Fibroblast of mammary gland (primary cell): ENCODE data around the gene GPR31.
"Not testable (repeated sequence)": the region's sequence is repeated elsewhere in the genome, so short reads cannot be mapped to it uniquely, and the experiment has no call there.

Source experiments
- DNase-seq: peaks from one replicate; pipeline ENCODE4 v3.0.0-alpha.2; 2010; ENCODE audit warnings: low read depth
- H3K4me3 ChIP-seq: 2 replicates; pipeline ENCODE4 v1.5.1; 2011; ENCODE audit warnings: low read depth, mild to moderate bottlenecking, low read length, moderate library complexity; ENCODE audit not compliant: control insufficient read depth
- TF ChIP-seq, protein P1 (sequence below): conservative IDR thresholded peaks from 2 replicates; pipeline ENCODE4 v1.5.1; 2011; ENCODE audit warnings: low read depth, low read length, inconsistent platforms; ENCODE audit not compliant: control insufficient read depth, insufficient read depth

Gene GPR31

GRCh38 chr6:167180086-167180485 lies 22.3 kb upstream of the GPR31 start:
- DNase-seq, H3K4me3 ChIP-seq: not testable (repeated sequence)

DNA sequence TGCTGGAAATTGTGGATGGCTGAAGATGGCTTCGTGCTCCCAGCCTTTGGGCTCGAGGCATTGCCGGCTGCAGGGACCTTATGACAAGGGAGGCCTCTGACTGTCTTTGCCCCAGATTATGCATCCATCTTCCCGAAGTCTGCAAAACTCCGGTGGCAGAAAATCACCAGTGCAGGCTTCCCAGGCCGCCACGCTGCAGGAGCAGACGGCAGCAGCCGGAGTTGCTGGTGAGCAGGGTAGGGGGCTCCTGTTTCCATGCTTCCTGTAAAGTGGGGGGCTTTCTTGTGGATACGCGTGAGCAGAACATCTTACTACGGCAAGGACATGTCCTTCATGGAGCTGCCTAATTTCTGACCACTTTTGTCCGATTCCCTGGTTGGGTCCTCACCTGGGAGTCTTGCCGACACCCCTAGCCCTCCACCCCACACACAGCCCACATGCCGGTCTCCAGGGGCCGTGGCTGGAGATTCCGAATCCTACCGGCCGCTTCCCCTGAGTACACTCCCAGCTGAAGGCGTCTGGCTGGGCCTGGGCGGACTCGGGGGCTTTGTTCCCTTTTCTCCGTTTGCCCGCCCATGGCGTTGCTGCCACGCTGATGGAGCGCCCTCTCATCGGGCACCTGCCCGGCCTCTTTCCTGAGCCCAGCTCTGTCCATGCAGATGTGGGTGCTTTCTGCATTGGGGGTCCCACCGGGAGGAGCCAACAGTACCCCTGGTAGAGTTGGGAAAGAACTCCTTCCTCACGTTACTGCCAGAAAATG lies 21.3 kb upstream of the GPR31 start:
- DNase-seq, H3K4me3 ChIP-seq: not testable (repeated sequence)

- not testable (repeated sequence) for H3K4me3 ChIP-seq, DNase-seq
Observed at GRCh38 chr6:167177271-167177670, 19.5 kb upstream of the GPR31 start.

DNA sequence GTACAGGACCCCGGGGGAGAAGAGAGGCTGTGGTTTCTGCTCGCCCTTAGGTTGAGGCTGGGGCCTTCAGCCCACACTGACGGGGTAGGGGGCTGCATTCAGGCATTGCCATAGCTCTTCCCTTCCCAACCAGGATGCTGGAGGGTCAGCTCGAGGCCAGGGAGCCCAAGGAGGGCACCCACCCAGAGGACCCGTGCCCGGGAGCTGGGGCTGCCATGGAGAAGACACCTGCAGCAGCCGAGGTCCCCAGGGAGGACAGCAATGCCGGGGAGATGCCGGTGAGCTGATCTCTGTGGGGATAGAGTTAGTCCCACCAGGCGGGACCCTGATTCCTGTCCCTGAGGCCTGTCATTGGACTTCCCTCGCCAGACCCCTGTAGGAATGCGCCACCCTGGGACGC lies 14.2 kb upstream of the GPR31 start:
- not testable (repeated sequence) for DNase-seq, H3K4me3 ChIP-seq

DNA sequence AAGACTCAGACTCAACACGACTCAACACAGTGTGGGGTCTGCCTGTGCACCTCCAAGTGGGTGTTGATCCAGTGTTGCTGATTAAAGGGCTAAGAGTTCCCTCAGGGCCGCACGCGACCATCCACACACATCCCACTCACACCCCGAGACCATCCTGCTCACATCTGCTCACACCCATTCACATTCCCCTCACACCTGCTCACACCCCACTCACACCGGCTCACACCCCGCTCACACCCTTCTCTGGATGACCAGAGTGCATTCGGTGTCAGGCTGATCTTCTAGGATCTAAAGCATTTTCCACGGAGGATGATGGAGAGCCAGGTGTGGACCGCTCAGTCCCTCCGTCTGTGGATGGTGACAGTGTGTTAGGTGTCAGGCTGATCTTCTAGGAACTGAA lies 13.5 kb upstream of the GPR31 start:
- DNase-seq, H3K4me3 ChIP-seq: not testable (repeated sequence)

GRCh38 chr6:167169867-167170266 lies 12.1 kb upstream of the GPR31 start:
- H3K4me3 ChIP-seq, DNase-seq: not testable (repeated sequence)

- not testable (repeated sequence) for H3K4me3 ChIP-seq, DNase-seq
Observed at GRCh38 chr6:167168296-167168695, 10.5 kb upstream of the GPR31 start.

DNA sequence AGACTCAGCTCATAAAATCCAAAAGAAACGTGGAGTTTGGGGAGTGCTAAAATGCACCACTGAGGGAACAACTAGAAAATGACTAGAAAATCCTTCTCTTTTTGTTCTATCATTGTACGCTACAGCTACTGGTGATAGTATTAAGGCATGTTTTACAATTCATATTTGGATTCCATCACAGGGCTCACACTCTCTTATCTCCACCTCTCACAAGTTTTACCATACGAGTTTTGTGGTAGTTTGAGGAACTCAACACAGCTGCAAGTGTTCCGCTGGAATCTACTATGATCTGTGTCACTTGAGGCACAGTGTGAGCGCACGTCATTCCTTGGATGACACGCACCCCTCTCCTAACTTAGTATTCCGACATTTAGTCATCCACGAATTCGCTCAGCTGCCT lies 9.9 kb upstream of the GPR31 start:
- not testable (repeated sequence) for DNase-seq, H3K4me3 ChIP-seq

DNA sequence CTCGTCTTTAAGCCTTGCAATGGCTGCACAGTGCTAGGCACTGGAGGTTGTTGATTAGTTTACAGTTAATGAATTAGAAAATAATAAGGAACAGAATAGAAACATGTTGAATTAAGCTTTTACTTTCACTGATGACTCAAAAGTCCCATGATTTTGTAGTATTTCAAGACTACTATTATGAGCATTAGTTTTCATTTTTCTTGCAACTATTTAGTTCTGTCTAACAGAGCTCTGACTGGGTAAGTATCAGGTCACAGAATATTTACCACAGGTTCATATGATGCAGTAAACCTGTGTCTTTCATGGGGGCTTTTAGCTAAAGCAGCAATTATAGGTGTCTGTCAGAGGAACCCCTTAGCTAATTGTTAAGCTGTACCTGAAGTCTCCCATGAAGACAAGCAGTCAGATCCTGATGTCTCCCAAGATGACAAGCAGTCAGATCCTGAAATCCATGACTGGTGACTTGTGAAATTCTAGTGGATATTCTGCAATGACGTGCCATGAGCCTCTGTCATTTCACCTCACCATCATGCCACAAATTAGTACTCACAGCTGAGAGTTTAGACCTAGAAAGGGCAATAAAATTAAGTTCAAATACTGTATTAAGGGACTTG lies 8.2 kb upstream of the GPR31 start:
- TF ChIP-seq, protein P1, sequence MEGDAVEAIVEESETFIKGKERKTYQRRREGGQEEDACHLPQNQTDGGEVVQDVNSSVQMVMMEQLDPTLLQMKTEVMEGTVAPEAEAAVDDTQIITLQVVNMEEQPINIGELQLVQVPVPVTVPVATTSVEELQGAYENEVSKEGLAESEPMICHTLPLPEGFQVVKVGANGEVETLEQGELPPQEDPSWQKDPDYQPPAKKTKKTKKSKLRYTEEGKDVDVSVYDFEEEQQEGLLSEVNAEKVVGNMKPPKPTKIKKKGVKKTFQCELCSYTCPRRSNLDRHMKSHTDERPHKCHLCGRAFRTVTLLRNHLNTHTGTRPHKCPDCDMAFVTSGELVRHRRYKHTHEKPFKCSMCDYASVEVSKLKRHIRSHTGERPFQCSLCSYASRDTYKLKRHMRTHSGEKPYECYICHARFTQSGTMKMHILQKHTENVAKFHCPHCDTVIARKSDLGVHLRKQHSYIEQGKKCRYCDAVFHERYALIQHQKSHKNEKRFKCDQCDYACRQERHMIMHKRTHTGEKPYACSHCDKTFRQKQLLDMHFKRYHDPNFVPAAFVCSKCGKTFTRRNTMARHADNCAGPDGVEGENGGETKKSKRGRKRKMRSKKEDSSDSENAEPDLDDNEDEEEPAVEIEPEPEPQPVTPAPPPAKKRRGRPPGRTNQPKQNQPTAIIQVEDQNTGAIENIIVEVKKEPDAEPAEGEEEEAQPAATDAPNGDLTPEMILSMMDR: no peak
- no peak overlapping the region for H3K4me3 ChIP-seq
- no peak for DNase-seq

GRCh38 chr6:167164261-167164660 lies 6.5 kb upstream of the GPR31 start:
- no peak overlapping the region for H3K4me3 ChIP-seq
- TF ChIP-seq, protein P1: no peak
- no peak for DNase-seq

- no peak for DNase-seq
- H3K4me3 ChIP-seq: no peak overlapping the region
- TF ChIP-seq, protein P1: no peak
Observed at GRCh38 chr6:167163476-167164011, 5.8 kb upstream of the GPR31 start.
